ELF-1 (cell line): ENCODE results near the gene TEKT2.

Experiments used
- DNase-seq: peaks from one replicate; pipeline ENCODE4 v3.0.0-alpha.2; 2016; ENCODE audit warnings: low read depth, low spot score

The TEKT2 gene

GRCh38 chr1:36087233-36088123 is 3.6 kb downstream of the TEKT2 start:
- DNase-seq = peak; percentile 81

GRCh38 chr1:36088265-36088576 is 4.3 kb downstream of the TEKT2 start:
- DNase-seq = no peak

GRCh38 chr1:36088577-36089392 is 4.9 kb downstream of the TEKT2 start, which contains the start of gene ADPRS:
Gene ADPRS (plus strand): TSS chr1:36088892. CDS start chr1:36088905, 13 bp downstream.
- DNase-seq = peak; percentile 94

- peak; percentile 65 for DNase-seq
Observed at GRCh38 chr1:36089393-36090121, 5.7 kb downstream of the TEKT2 start.

GRCh38 chr1:36091141-36091540 is 7.2 kb downstream of the TEKT2 start:
- DNase-seq = no peak

- no peak for DNase-seq
Observed at GRCh38 chr1:36091698-36092097, 7.8 kb downstream of the TEKT2 start.

GRCh38 chr1:36092166-36092797 is 8.4 kb downstream of the TEKT2 start:
- no peak for DNase-seq

- DNase-seq = no peak
Observed at GRCh38 chr1:36092798-36093185, 8.9 kb downstream of the TEKT2 start.

GRCh38 chr1:36093226-36093625 is 9.3 kb downstream of the TEKT2 start:
- DNase-seq = no peak

- DNase-seq = no peak
Observed at GRCh38 chr1:36093929-36094328, 10.0 kb downstream of the TEKT2 start.

- DNase-seq = no peak
Observed at GRCh38 chr1:36094621-36095061, 10.7 kb downstream of the TEKT2 start.

- no peak for DNase-seq
Observed at GRCh38 chr1:36095760-36096405, 12.0 kb downstream of the TEKT2 start.

- peak; percentile 67 for DNase-seq
Observed at GRCh38 chr1:36096500-36097432, 12.9 kb downstream of the TEKT2 start.

- no peak for DNase-seq
Observed at GRCh38 chr1:36097693-36098585, 14.0 kb downstream of the TEKT2 start.

GRCh38 chr1:36098650-36099365 is 14.9 kb downstream of the TEKT2 start:
- no peak for DNase-seq

- peak; percentile 92 for DNase-seq
Observed at GRCh38 chr1:36099681-36100341, 15.9 kb downstream of the TEKT2 start.

- DNase-seq = no peak
Observed at GRCh38 chr1:36100376-36100775, 16.5 kb downstream of the TEKT2 start.

GRCh38 chr1:36101546-36101945 is 17.7 kb downstream of the TEKT2 start:
- no peak for DNase-seq
